SJSA1 (cell line): Measurements from ENCODE around the gene IGFBP5. TPM values are rescaled to one million over a fixed set of nuclear protein-coding genes. Genes with fewer than 3 reads are reported as not detected.

Experiments used
- DNase-seq, 2 experiments: peaks; one replicate each; pipeline ENCODE4 v3.0.0-alpha.2; 2015 to 2020; ENCODE audit warnings: low spot score in 2 of 2, low read depth in 1 of 2
- H3K27ac ChIP-seq: fragments of 250-450 bp; sonication (Bioruptor Pico); 2 replicates; pipeline ENCODE4 v1.5.1; 2020; ENCODE audit warnings: mild to moderate bottlenecking, moderate library complexity
- H3K27me3 ChIP-seq: fragments of 250-450 bp; sonication (Bioruptor Pico); replicated peaks from 2 replicates; pipeline ENCODE4 v1.5.1; 2020; ENCODE audit warnings: mild to moderate bottlenecking, moderate library complexity
- H3K36me3 ChIP-seq: fragments of 250-450 bp; sonication (Bioruptor Pico); 2 replicates; pipeline ENCODE4 v1.5.1; 2020; ENCODE audit warnings: mild to moderate bottlenecking
- H3K4me1 ChIP-seq: fragments of 250-450 bp; sonication (Bioruptor Pico); replicated peaks from 2 replicates; pipeline ENCODE4 v1.6.1; 2021; ENCODE audit warnings: mild to moderate bottlenecking
- H3K4me3 ChIP-seq: fragments of 250-450 bp; sonication (Bioruptor Pico); 2 replicates; pipeline ENCODE4 v1.5.1; 2020; ENCODE audit warnings: mild to moderate bottlenecking
- H3K9me3 ChIP-seq: fragments of 250-450 bp; sonication (Bioruptor Pico); replicated peaks from 2 replicates; pipeline ENCODE4 v1.5.1; 2020; ENCODE audit warnings: mild to moderate bottlenecking
- total RNA-seq: library from RNA; depleted of rRNA; stranded (reverse); fragments of >200 nt; shearing (Covaris generic); gene quantifications from 2 replicates; pipeline ENCODE4 v1.2.3, GENCODE V29; 2014

The IGFBP5 gene
- total RNA-seq, 1 experiment from 2014 or later, result 0.03 TPM

- H3K27ac ChIP-seq, result no peak overlapping the region
- H3K4me1 ChIP-seq, result no peaks in the 10 kb centered on the region
- no peaks in the 10 kb centered on the region for H3K36me3 ChIP-seq
- H3K27me3 ChIP-seq, result no peaks in the 10 kb centered on the region; the same call in 1 of the 2 replicates
- DNase-seq, result no peak
- H3K4me3 ChIP-seq, result no peak overlapping the region
- no peaks in the 10 kb centered on the region for H3K9me3 ChIP-seq
Measured at GRCh38 chr2:216676630-216677029, 18.7 kb downstream of the IGFBP5 start.

GRCh38 chr2:216674376-216674775, 21.0 kb downstream of the IGFBP5 start:
- H3K9me3 ChIP-seq, result no peaks in the 10 kb centered on the region
- no peaks in the 10 kb centered on the region for H3K36me3 ChIP-seq
- H3K27ac ChIP-seq, result no peak overlapping the region
- no peak overlapping the region for H3K4me3 ChIP-seq
- no peaks in the 10 kb centered on the region for H3K4me1 ChIP-seq
- DNase-seq, result no peak
- peaks cover 5% of the 10 kb centered on the region; the same call in 1 of the 2 replicates for H3K27me3 ChIP-seq

DNA sequence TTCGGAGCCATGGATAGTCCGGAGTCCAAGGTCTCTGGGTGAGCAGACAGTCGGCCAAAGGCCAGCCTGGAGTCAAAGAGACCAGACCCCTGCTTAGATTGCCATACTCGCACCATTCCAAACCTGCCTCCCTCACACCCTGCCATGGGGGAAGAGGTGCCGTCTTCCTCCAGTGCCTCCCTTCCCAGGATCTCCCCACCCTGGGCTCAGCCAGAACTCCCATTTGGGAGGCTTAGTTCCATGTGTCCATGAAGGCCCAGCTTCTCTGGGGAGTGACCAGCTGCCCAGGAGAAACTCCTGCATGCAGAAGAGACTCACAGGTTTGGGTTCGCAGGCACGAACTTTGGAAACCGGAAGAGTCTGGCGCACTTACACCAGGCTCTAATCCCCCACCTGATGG, 21.7 kb downstream of the IGFBP5 start:
- no peak for DNase-seq
- no peaks in the 10 kb centered on the region for H3K36me3 ChIP-seq

DNA sequence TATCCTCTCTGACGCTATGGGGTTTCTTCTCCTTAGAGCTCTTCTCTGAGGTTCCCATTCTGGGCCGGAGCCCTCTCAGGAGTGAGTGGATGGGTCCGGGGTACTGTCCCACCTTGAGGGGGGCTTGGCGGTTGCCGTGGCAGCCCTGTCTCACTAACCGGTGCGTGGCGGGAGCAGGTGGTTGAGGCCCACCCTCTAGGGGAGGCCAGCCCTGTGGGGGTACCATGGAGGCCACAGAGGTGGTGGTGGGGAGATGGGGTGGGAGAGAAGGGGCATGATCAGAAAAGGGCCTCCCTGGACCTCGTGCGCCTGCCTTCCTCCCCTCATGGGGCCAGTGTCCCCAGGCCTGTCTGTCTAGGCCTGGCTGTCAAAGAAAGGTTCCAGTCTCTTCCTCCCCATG, 22.3 kb downstream of the IGFBP5 start:
- H3K27ac ChIP-seq, result no peak overlapping the region
- no peaks in the 10 kb centered on the region for H3K4me1 ChIP-seq
- no peak for DNase-seq
- no peak overlapping the region for H3K4me3 ChIP-seq
- H3K9me3 ChIP-seq, result no peaks in the 10 kb centered on the region
- H3K36me3 ChIP-seq, result no peaks in the 10 kb centered on the region
- peaks cover 5% of the 10 kb centered on the region; the same call in 1 of the 2 replicates for H3K27me3 ChIP-seq

More for the DNA sequence above, 21.7 kb downstream of the IGFBP5 start:
- H3K4me3 ChIP-seq, result no peak overlapping the region
- no peaks in the 10 kb centered on the region for H3K4me1 ChIP-seq
- H3K9me3 ChIP-seq, result no peaks in the 10 kb centered on the region
- no peak overlapping the region for H3K27ac ChIP-seq
- H3K27me3 ChIP-seq, result peaks cover 5% of the 10 kb centered on the region; the same call in 1 of the 2 replicates

GRCh38 chr2:216672466-216672865, 22.9 kb downstream of the IGFBP5 start:
- DNase-seq, result no peak
- Histone ChIP-seq H3K27me3 (peaks cover 5% of the 10 kb centered on the region; the same call in 1 of the 2 replicates), H3K36me3 (no peaks in the 10 kb centered on the region), H3K9me3 (no peaks in the 10 kb centered on the region), H3K27ac (no peak overlapping the region), H3K4me1 (no peaks in the 10 kb centered on the region), H3K4me3 (no peak overlapping the region)

DNA sequence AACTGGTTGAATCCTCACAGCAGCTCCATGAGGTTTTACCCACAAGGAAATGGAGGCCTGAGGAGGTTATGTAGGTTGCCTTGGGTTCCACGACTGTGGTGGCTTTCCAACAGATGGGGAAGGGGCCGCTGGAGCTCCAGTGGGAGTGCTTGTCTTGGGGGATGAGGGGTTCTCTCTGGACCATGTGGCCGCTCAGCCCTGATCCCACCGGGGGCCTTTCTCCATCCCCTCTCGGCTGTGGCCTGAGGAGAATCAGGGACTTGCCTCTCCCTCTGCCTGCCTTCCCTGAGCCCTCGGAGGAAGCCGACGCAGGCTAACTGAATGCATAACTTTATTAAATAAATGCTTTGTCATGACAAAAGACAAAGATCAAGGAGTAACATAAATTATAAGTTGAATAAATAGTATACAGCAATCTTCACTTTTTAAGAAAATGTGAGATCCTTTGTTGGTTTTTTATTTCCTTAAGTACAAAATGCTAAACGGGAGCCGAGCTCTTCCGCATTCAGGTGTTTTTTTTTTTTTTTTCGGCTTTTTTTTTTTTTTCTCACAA, 23.5 kb downstream of the IGFBP5 start:
- no peak overlapping the region for H3K4me3 ChIP-seq
- H3K36me3 ChIP-seq, result no peaks in the 10 kb centered on the region

DNA sequence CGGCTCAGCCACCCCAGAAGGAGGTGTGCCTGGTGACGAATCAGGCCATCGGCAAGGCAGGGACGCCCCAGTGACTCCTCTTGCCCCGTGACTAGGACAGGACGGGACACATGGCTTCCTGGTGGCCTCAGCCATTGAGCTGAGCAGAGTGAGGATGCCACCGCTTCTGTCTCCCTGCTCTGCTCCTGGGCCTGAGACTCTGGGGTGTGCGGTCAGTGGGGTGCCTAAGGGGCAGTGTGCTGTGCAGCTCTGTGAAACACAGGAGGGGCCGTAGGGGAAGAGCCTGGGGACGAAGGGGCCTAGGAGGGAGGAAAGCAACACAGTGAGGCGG, 24.3 kb downstream of the IGFBP5 start:
- Histone ChIP-seq H3K9me3 (no peaks in the 10 kb centered on the region), H3K27ac (no peak overlapping the region), H3K4me1 (no peaks in the 10 kb centered on the region), H3K36me3 (no peaks in the 10 kb centered on the region), H3K4me3 (no peak overlapping the region), H3K27me3 (peaks cover 5% of the 10 kb centered on the region; the same call in 1 of the 2 replicates)
- DNase-seq, result no peak

More for the DNA sequence above, 23.5 kb downstream of the IGFBP5 start:
- H3K9me3 ChIP-seq, result no peaks in the 10 kb centered on the region
- H3K27me3 ChIP-seq, result peaks cover 5% of the 10 kb centered on the region; the same call in 1 of the 2 replicates
- no peaks in the 10 kb centered on the region for H3K4me1 ChIP-seq
- H3K27ac ChIP-seq, result no peak overlapping the region
- no peak for DNase-seq

DNA sequence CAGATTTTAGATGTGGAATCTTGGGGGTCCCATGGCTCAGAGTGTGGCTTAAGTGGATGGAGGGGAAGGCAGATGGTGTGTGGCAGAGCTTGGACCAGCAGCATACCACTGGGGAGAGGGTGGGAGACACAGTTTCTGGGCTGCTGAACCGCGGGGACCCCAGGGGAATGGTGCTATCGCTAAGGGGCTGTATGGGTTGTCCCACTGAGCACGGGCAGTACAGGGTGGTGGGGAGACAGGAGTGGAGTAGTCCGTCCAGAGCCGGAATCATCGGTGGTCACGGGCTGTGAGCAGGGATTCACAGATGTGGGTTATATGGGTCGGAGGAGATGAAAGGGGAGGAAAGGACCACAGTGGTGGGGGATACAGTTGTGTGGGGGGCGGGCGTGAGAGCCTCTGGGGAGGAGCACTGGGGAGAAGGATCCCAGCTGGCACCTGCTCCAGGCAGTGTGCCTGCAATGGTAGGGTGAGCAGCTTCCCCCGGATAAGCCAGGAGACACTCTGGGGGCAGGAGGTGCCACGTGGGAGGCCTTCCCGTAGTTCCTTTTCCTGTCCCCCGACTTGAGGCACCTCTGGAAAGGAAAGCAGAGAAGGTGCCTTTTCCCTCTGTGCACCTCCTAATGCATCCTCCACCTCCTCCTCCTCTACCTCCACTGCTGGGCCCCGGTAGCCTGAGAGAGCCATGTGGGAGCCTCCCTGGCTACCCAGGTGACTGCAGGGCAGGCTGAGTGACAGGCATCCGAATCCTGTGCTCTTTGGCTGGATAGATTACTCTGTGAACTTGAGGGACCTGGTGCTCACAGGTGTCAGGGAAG, 24.9 kb downstream of the IGFBP5 start:
- H3K27ac ChIP-seq, result no peak overlapping the region
- H3K4me3 ChIP-seq, result no peak overlapping the region
- no peaks in the 10 kb centered on the region for H3K9me3 ChIP-seq
- H3K4me1 ChIP-seq, result no peaks in the 10 kb centered on the region
- H3K27me3 ChIP-seq, result 0 out of 2 replicates have a peak, but pooled peaks cover 5% of the 10 kb centered on the region
- no peak for DNase-seq
- no peaks in the 10 kb centered on the region for H3K36me3 ChIP-seq

GRCh38 chr2:216666461-216667233, 28.7 kb downstream of the IGFBP5 start:
- 0 out of 2 replicates have a peak, but pooled peaks cover 5% of the 10 kb centered on the region for H3K27me3 ChIP-seq
- DNase-seq, result peak; percentile 59 to 69
- H3K9me3 ChIP-seq, result no peaks in the 10 kb centered on the region
- no peak overlapping the region for H3K4me3 ChIP-seq
- no peak overlapping the region for H3K27ac ChIP-seq
- H3K36me3 ChIP-seq, result no peaks in the 10 kb centered on the region
- H3K4me1 ChIP-seq, result no peaks in the 10 kb centered on the region

DNA sequence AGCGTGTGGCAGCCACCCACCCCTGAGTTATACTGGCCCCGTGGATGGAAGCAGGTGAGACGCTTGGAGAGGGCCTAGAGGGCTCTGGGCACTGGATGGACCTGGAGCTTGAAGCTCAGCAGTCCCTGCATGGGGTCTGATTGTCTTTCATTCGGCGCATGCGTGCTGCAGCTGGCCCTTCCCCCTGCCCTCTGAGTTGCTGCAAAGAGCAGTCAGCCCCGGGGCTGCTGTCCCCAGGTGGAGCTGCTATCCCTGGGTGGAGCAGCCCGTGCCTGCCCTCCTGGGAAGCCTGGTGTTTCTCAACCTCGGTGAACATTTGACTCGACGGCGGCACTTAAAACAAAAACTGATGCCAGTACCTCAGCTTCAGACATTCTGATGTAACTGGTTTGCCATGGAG, 29.6 kb downstream of the IGFBP5 start:
- Histone ChIP-seq H3K27ac (no peak overlapping the region), H3K27me3 (no peaks in the 10 kb centered on the region), H3K4me1 (no peaks in the 10 kb centered on the region), H3K9me3 (no peaks in the 10 kb centered on the region), H3K4me3 (no peak overlapping the region), H3K36me3 (no peaks in the 10 kb centered on the region)
- DNase-seq, result no peak

DNA sequence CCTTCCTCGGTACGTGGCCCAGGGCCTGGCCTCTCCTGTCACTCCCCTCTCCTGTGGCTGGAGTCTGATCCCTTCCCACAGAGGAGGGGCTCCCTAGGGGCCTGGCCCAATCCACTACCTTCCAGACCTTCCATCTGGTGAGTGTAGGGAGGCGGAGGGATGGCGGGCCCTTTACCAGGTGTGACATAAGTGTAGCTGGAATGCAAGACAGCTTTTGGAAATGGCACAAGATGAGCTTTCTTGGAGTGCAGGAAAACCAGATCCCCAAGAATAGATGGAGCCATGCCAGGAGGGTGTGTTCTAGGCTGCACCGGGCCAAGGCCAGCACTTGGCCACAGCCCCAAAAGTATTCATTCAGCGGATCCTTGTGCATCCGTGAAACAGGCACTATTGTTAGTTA, 30.1 kb downstream of the IGFBP5 start:
- no peak for DNase-seq
- Histone ChIP-seq H3K4me3 (no peak overlapping the region), H3K4me1 (no peaks in the 10 kb centered on the region), H3K36me3 (no peaks in the 10 kb centered on the region), H3K27ac (no peak overlapping the region), H3K27me3 (no peaks in the 10 kb centered on the region), H3K9me3 (no peaks in the 10 kb centered on the region)

DNA sequence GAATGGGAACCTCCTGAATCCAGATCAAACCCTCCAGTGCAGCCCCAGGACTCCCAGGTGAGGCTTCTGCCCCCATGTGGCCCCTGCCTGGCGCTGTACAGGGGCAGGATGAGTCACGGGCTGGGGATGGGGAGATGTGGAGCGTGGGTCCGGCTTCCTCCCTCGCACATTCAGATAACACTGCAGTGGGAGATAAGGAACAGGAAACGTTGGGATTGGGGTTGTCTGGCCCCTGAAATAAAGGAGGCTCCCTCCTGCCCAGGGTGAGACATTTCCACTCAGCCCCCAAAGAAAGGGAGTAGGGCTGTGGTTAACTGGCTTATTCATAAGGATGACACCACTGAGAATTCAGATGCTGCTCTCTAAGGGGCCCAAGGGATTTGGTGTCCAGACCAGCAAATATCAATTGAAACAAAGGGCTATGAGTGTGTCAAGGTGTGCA, 30.7 kb downstream of the IGFBP5 start:
- no peaks in the 10 kb centered on the region for H3K36me3 ChIP-seq
- no peak overlapping the region for H3K4me3 ChIP-seq
- no peaks in the 10 kb centered on the region for H3K27me3 ChIP-seq
- DNase-seq, result no peak
- H3K27ac ChIP-seq, result no peak overlapping the region
- no peaks in the 10 kb centered on the region for H3K9me3 ChIP-seq
- H3K4me1 ChIP-seq, result no peaks in the 10 kb centered on the region

DNA sequence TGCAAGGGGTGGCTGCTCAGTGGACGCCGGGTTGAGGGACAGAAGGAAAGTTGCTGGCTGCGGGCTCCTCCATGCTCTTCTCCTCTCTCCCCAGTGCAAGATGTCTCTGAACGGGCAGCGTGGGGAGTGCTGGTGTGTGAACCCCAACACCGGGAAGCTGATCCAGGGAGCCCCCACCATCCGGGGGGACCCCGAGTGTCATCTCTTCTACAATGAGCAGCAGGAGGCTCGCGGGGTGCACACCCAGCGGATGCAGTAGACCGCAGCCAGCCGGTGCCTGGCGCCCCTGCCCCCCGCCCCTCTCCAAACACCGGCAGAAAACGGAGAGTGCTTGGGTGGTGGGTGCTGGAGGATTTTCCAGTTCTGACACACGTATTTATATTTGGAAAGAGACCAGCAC, 31.5 kb downstream of the IGFBP5 start:
- Histone ChIP-seq H3K36me3 (no peaks in the 10 kb centered on the region), H3K27me3 (no peaks in the 10 kb centered on the region), H3K27ac (no peak overlapping the region), H3K4me1 (no peaks in the 10 kb centered on the region), H3K4me3 (no peak overlapping the region), H3K9me3 (no peaks in the 10 kb centered on the region)
- no peak for DNase-seq

GRCh38 chr2:216663106-216663505, 32.2 kb downstream of the IGFBP5 start:
- Histone ChIP-seq H3K27ac (no peak overlapping the region), H3K4me1 (0 out of 2 replicates have a peak, but pooled peaks cover 1% of the 10 kb centered on the region), H3K36me3 (no peaks in the 10 kb centered on the region), H3K27me3 (no peaks in the 10 kb centered on the region), H3K9me3 (no peaks in the 10 kb centered on the region), H3K4me3 (no peak overlapping the region)
- DNase-seq, result no peak
